Activated CD4-positive, CD25-positive, alpha-beta regulatory T cell treated with anti-CD3 and anti-CD28 coated beads, Interleukin-2, amount 50 U/mL, for 16 hours (primary cell): ENCODE results near the gene ARHGAP25.

Source experiments
- DNase-seq: peaks from one replicate; pipeline ENCODE4 v3.0.0-alpha.2; 2020; ENCODE audit warnings: low read depth, low spot score

The ARHGAP25 gene

GRCh38 chr2:68860111-68860510 is 125.5 kb downstream of the ARHGAP25 start:
- DNase-seq = no peak

GRCh38 chr2:68861330-68861729 is 126.7 kb downstream of the ARHGAP25 start:
- DNase-seq = no peak

GRCh38 chr2:68862889-68863288 is 128.3 kb downstream of the ARHGAP25 start:
- no peak for DNase-seq

- no peak for DNase-seq
These were observed 129.4 kb downstream of the ARHGAP25 start for GRCh38 chr2:68863996-68864395.

- no peak for DNase-seq
These were observed 130.5 kb downstream of the ARHGAP25 start for GRCh38 chr2:68865108-68865507.

GRCh38 chr2:68870215-68870614 is 135.6 kb downstream of the ARHGAP25 start:
- DNase-seq = no peak

GRCh38 chr2:68871159-68871764 is 136.7 kb downstream of the ARHGAP25 start, which contains the start of gene BMP10:
BMP10 (minus strand) TSS chr2:68871397; CDS start chr2:68871358, 39 bp downstream.
- DNase-seq = no peak
